ENCODE results near the gene H2AZ2.
A peak's percentile ranks its signal among the peaks of the same experiment; 100 is the strongest.

Gene H2AZ2

DNA sequence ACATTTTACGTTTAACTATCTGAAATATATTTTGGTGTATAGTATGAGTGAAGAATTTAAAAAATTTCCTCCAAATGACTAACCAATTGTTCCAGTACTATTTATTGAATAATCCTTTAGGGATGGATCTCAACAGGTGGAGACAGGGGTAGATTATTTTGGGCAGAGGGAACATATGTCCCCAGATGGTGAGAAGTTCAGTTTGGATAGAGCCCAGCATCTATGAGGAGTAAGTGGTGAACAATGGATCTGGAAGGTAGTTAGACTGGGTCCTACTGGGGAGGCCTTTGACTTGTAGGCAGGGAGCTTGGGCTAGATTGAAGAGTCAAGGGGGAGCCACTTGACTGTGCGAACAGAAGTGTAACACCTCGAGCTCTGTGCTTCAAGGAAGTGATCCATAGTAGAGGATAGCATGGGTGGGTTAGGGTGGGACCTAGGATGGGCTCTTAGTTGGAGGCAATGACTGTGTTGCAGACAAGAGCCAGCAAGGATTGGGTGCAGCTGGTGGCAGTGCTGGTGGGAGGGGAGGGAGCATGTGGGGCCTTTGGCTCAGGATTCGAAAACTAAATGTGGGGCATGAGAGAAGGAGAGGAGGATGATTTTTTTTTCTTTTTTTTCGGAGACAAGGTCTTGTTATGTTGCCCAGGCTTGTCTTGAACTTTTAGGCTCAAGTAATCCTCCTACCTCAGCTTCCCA, 41.3 kb upstream of the H2AZ2 start:
- Histone ChIP-seq H3K4me1 (ENCODE audit: insufficient read depth, low read length) (peaks cover 20% of the 10 kb centered on the region), H3K27ac (ENCODE audit: low read length) (no peak overlapping the region), H3K4me3 (ENCODE audit: low read depth in 1 of 2, low read length in 2 of 2) (no peak overlapping the region), H3K4me2 (ENCODE audit: insufficient read depth, low read length) (no peak overlapping the region), H3K9me3 (ENCODE audit: insufficient read depth, low read length, severe bottlenecking) (no peaks in the 10 kb centered on the region), H3K27me3 (ENCODE audit: insufficient read depth, low read length, poor library complexity) (no peaks in the 10 kb centered on the region), H3K9ac (ENCODE audit: low read depth, low read length) (no peak overlapping the region), H3K36me3 (ENCODE audit: insufficient read depth, low read length) (peaks cover 9% of the 10 kb centered on the region), H2AFZ (ENCODE audit: low read depth, low read length) (no peak overlapping the region), H3K79me2 (ENCODE audit: insufficient read depth, low read length) (peaks cover 18% of the 10 kb centered on the region), H4K20me1 (ENCODE audit: insufficient read depth, low read length) (peaks cover 4% of the 10 kb centered on the region)
- DNase-seq (no peak), ATAC-seq (ENCODE audit: insufficient read depth, low read depth) (no peak)
- TF ChIP-seq EZH2 (IDR thresholded peaks at IDR 0.05; ENCODE audit: borderline replicate concordance, low read depth, low read length, severe bottlenecking), result no peak
- TF ChIP-seq, protein P1, sequence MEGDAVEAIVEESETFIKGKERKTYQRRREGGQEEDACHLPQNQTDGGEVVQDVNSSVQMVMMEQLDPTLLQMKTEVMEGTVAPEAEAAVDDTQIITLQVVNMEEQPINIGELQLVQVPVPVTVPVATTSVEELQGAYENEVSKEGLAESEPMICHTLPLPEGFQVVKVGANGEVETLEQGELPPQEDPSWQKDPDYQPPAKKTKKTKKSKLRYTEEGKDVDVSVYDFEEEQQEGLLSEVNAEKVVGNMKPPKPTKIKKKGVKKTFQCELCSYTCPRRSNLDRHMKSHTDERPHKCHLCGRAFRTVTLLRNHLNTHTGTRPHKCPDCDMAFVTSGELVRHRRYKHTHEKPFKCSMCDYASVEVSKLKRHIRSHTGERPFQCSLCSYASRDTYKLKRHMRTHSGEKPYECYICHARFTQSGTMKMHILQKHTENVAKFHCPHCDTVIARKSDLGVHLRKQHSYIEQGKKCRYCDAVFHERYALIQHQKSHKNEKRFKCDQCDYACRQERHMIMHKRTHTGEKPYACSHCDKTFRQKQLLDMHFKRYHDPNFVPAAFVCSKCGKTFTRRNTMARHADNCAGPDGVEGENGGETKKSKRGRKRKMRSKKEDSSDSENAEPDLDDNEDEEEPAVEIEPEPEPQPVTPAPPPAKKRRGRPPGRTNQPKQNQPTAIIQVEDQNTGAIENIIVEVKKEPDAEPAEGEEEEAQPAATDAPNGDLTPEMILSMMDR (IDR thresholded peaks at IDR 0.05; ENCODE audit: borderline replicate concordance, extremely low read depth, low read length, poor library complexity, severe bottlenecking), result no peak

DNA sequence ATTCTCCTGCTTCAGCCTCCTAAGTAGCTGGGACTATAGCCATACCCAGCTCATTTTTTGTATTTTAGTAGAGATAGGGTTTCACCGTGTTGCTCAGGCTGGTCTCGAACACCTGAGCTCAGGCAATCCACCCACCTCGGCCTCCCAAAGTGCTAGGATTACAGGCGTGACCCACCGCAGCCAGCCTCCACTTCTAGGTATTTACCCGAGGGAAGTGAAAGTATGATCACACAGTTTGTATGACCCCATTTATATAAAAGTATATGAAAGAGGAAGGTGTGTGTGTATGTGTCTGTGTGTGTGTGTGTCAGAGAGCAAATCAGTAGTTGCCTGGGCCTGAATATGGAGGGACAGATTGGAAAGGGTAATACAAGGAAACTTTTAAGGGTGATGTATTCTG, 39.4 kb upstream of the H2AZ2 start:
- ATAC-seq (ENCODE audit: insufficient read depth, low read depth), result no peak
- DNase-seq, result no peak
- Histone ChIP-seq H3K27me3 (ENCODE audit: insufficient read depth, low read length, poor library complexity) (no peaks in the 10 kb centered on the region), H3K79me2 (ENCODE audit: insufficient read depth, low read length) (peaks cover 38% of the 10 kb centered on the region), H3K36me3 (ENCODE audit: insufficient read depth, low read length) (peaks cover 28% of the 10 kb centered on the region), H3K27ac (ENCODE audit: low read length) (no peak overlapping the region), H4K20me1 (ENCODE audit: insufficient read depth, low read length) (peaks cover 22% of the 10 kb centered on the region), H3K9ac (ENCODE audit: low read depth, low read length) (no peak overlapping the region), H2AFZ (ENCODE audit: low read depth, low read length) (no peak overlapping the region), H3K4me3 (ENCODE audit: low read depth in 1 of 2, low read length in 2 of 2) (no peak overlapping the region), H3K9me3 (ENCODE audit: insufficient read depth, low read length, severe bottlenecking) (no peaks in the 10 kb centered on the region), H3K4me1 (ENCODE audit: insufficient read depth, low read length) (peaks cover 40% of the 10 kb centered on the region), H3K4me2 (ENCODE audit: insufficient read depth, low read length) (no peak overlapping the region)
- TF ChIP-seq, protein P1 (IDR thresholded peaks at IDR 0.05; ENCODE audit: borderline replicate concordance, extremely low read depth, low read length, poor library complexity, severe bottlenecking), result no peak

DNA sequence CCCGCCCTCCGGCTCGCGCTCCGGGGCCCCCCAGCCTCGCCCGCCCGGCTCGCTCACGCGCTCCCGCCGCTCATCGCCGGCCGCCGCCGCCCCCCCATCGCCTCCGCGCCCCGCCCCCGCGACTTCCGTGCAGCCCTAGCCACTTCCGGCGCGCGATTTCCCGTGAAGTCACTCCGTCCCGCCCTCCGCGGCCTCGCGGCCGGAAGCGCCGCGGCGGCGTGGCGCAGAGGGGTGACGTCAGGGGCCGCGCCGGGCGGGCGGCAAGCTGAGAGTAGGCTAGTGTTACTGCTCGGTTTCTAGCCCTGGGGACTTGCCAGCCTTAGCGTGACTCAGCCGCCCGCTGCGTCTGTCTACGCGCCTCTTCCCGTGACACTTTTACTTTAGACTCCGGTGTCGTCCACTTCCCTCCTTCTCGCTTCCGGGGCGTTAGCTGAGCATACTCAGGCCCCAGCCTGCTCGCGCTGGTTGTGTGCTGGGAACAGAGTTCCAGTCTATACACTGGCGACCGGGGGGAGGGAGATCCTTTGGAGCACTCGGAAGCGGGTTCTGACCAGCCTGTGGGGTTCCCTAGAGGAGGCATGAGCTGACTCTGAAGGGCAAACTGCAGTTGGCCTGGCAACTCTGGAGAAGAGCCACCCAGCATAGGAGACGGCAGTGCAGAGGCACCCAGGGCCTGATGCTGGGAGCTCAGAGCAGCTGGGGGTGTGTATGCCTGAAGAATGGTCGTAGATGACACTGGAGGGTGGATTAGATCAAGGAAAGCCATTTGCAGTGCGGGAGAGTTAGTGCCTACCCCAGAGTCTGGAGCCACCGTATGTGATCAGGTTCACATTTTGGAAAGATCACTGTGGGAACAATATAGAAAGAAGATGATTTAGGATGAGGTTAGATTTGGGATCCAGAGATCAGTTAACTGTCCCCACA, 37.8 kb upstream of the H2AZ2 start, which contains the start of gene PURB:
TSS of gene PURB (minus strand) at position 137 of the 924 bp plus-strand sequence. CDS start 182 bp downstream, outside the sequence.
- Histone ChIP-seq H3K79me2 (ENCODE audit: insufficient read depth, low read length) (peaks cover 54% of the 10 kb centered on the region), H2AFZ (ENCODE audit: low read depth, low read length) (peak within 1 kb of the TSS; percentile 94), H3K4me3 (ENCODE audit: low read depth in 1 of 2, low read length in 2 of 2) (peak within 1 kb of the TSS; percentile 79 to 95), H3K9me3 (ENCODE audit: insufficient read depth, low read length, severe bottlenecking) (no peaks in the 10 kb centered on the region), H3K36me3 (ENCODE audit: insufficient read depth, low read length) (peaks cover 42% of the 10 kb centered on the region), H3K4me2 (ENCODE audit: insufficient read depth, low read length) (peak within 1 kb of the TSS; percentile 98), H3K4me1 (ENCODE audit: insufficient read depth, low read length) (peaks cover 50% of the 10 kb centered on the region), H3K27ac (ENCODE audit: low read length) (peak within 1 kb of the TSS; percentile 97), H3K27me3 (ENCODE audit: insufficient read depth, low read length, poor library complexity) (no peaks in the 10 kb centered on the region), H4K20me1 (ENCODE audit: insufficient read depth, low read length) (peaks cover 36% of the 10 kb centered on the region), H3K9ac (ENCODE audit: low read depth, low read length) (peak within 1 kb of the TSS; percentile 97)
- no peak for TF ChIP-seq EZH2 (IDR thresholded peaks at IDR 0.05; ENCODE audit: borderline replicate concordance, low read depth, low read length, severe bottlenecking)
- TF ChIP-seq, protein P1 (IDR thresholded peaks at IDR 0.05; ENCODE audit: borderline replicate concordance, extremely low read depth, low read length, poor library complexity, severe bottlenecking), result no peak
- DNase-seq (peak; percentile 95), ATAC-seq (ENCODE audit: insufficient read depth, low read depth) (peak; percentile 83)

Measured in DND-41 (cell line).